NCI-H1417 treated with DMSO at 0.1 percent for 48 hours (cell line): ENCODE data around the gene KIF3C.
A peak's percentile ranks its signal among the peaks of the same experiment; 100 is the strongest.

Source experiments
- DNase-seq: peaks from one replicate; lab custom pipeline; 2025; lab: John Stamatoyannopoulos, UW

The KIF3C gene

DNA sequence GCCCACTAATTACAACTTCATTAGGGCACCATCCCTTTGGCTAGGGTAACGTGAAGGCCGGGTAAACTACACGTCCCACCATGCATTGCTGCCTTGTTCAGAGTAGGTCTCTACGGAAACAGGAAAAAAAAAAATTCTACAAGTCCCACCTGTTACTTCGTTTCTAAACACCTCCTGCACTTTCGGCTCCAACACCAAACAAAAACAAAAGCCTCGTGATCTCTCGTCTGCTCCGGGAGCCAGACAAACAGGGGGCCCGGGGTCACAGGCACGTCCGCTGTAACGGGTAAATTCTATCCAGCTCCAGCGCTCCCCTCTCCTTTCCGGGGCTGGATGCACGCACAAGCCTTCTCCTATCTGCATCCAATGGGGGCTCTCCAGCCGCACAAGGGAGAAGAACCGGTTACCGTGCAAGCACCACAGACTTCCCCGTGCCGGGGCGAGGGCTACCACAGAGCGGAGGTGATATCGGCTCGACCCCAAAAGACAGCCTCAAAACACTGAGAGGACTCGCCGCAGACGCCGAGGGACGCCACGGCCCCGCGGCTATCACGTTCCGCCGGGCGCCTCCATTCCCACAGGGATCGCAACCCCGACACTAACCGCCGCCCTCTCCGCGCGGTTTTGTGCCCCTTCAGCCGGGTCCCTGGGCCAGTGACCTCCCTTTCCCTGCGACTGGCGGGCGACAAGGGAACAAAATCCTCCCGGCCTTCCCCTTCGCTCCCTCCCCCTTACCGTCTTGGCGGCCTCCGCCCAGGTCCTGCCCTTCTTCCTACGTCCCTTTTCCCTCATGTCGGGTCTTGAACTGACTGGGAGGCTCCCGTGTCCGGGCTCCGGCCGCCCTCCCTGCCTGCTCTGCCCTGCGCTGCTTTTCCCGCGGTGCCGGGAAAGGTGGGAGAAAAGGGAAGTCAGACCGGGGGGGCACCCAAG is 104.6 kb downstream of the KIF3C start:
- DNase-seq: peak; percentile 24
